GM23248 (cell line): Measurements from ENCODE around the gene SYNJ2BP.

ENCODE experiments used
- EZH2 ChIP-seq: fragments of 200-600 bp; sonication (generic); IDR thresholded peaks from 2 replicates; pipeline ENCODE4 v1.6.1; 2018; ENCODE audit warnings: antibody characterized with exemption, mild to moderate bottlenecking; ENCODE audit not compliant: insufficient read depth, poor library complexity, severe bottlenecking
- EZH2phosphoT487 ChIP-seq: fragments of 200-600 bp; sonication (generic); IDR thresholded peaks from 2 replicates; pipeline ENCODE4 v1.6.1; 2018; ENCODE audit warnings: antibody characterized with exemption, moderate library complexity, mild to moderate bottlenecking, low read depth; ENCODE audit not compliant: insufficient read depth

DNA sequence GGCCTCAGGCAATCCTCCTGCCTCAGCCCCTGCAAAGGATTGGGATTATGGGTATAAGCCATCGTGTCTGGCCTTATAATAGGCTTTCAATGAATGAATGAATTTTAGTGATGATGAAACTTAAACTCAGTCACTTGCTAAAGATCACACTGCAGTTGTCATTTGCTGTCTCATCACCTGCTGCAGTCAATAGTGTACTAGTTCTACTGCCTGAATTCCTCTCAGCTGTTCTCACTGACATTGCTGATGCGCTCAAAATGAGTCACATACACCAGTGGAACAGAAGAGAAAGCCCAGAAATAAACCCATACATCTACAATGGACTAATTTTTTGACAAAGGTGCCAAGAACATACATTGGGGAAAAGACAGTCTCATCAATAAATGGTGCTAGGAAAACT lies 5.6 kb upstream of the SYNJ2BP start:
- TF ChIP-seq EZH2 (no peak), EZH2phosphoT487 (no peak)
